Adrenal gland (tissue), 5 donors: ENCODE data around the gene DMAC2L.
"Not testable (repeated sequence)": the region's sequence is repeated elsewhere in the genome, so short reads cannot be mapped to it uniquely, and the experiment has no call there.

ENCODE experiments used
- POLR2A ChIP-seq, 2 donors: fragments of 450-650 bp; IDR thresholded peaks; one replicate each; pipeline ENCODE4 v1.6.1; 2017; ENCODE audit warnings: antibody characterized with exemption in 2 of 2, mild to moderate bottlenecking in 2 of 2, moderate library complexity in 1 of 2
- TF ChIP-seq, protein P1 (sequence below), 6 experiments: fragments of 450-650 bp in 4 of 6; fragments of 200-600 bp in 2 of 6; sonication (generic) in 1 of 6; IDR thresholded peaks; 1 replicate in 5 of 6; 2 replicates in 1 of 6; pipeline versions ENCODE4 v1.5.1 to v1.8.0; 2016 to 2021; ENCODE audit warnings: antibody characterized with exemption in 6 of 6, mild to moderate bottlenecking in 2 of 6, moderate library complexity in 1 of 6
- donor health status: DM: no; HTN: no; CAD: no.

DNA sequence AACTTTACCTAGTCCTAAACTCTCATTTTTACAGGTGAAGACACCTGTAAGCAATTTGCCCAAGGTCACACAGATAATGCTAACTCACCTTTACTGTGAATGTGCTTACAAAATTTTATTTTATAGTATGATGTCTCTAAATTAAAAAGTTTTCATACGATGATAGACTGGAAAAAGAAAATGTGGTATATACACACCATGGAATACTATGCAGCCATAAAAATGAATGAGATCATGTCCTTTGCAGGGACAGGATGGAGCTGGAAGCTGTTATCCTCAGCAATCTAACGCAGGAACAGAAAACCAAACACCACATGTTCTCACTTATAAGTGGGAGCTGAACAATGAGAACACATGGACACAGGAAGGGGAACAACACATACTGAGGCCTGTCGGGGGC lies 44.2 kb downstream of the DMAC2L start:
- TF ChIP-seq, protein P1, sequence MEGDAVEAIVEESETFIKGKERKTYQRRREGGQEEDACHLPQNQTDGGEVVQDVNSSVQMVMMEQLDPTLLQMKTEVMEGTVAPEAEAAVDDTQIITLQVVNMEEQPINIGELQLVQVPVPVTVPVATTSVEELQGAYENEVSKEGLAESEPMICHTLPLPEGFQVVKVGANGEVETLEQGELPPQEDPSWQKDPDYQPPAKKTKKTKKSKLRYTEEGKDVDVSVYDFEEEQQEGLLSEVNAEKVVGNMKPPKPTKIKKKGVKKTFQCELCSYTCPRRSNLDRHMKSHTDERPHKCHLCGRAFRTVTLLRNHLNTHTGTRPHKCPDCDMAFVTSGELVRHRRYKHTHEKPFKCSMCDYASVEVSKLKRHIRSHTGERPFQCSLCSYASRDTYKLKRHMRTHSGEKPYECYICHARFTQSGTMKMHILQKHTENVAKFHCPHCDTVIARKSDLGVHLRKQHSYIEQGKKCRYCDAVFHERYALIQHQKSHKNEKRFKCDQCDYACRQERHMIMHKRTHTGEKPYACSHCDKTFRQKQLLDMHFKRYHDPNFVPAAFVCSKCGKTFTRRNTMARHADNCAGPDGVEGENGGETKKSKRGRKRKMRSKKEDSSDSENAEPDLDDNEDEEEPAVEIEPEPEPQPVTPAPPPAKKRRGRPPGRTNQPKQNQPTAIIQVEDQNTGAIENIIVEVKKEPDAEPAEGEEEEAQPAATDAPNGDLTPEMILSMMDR (IDR thresholded peaks at IDR 0.05), result not testable (repeated sequence)
- TF ChIP-seq POLR2A (IDR thresholded peaks at IDR 0.05), result not testable (repeated sequence)
